ENCODE measurements around the gene ARHGEF38.

ARHGEF38 gene

GRCh38 chr4:105619188-105619931, 66.9 kb downstream of the ARHGEF38 start:
- no peak for TF ChIP-seq REST (IDR thresholded peaks at IDR 0.05; ENCODE audit: insufficient read depth in 1 of 2, low read depth in 2 of 2, low read length in 2 of 2)
- TF ChIP-seq POLR2AphosphoS5 (IDR thresholded peaks at IDR 0.05; ENCODE audit: low read depth, low read length) = no peak
- no peak for TF ChIP-seq SIN3A (IDR thresholded peaks at IDR 0.05; ENCODE audit: borderline replicate concordance, insufficient read depth, low read length)
- TF ChIP-seq FOXP2 (optimal IDR thresholded peaks at IDR 0.05; ENCODE audit: borderline replicate concordance, extremely low read depth, extremely low read length, insufficient read depth) = no peak
- TF ChIP-seq TAF1 (IDR thresholded peaks at IDR 0.05; ENCODE audit: borderline replicate concordance, insufficient read depth, low read length) = no peak

- TF ChIP-seq POLR2AphosphoS5 (IDR thresholded peaks at IDR 0.05; ENCODE audit: low read depth, low read length) (no peak), TAF1 (IDR thresholded peaks at IDR 0.05; ENCODE audit: borderline replicate concordance, insufficient read depth, low read length) (no peak), FOXP2 (optimal IDR thresholded peaks at IDR 0.05; ENCODE audit: borderline replicate concordance, extremely low read depth, extremely low read length, insufficient read depth) (no peak), REST (IDR thresholded peaks at IDR 0.05; ENCODE audit: insufficient read depth in 1 of 2, low read depth in 2 of 2, low read length in 2 of 2) (no peak), SIN3A (IDR thresholded peaks at IDR 0.05; ENCODE audit: borderline replicate concordance, insufficient read depth, low read length) (no peak)
Observed at GRCh38 chr4:105620640-105621323, 68.4 kb downstream of the ARHGEF38 start.

GRCh38 chr4:105622269-105622668, 69.8 kb downstream of the ARHGEF38 start:
- TF ChIP-seq TAF1 (IDR thresholded peaks at IDR 0.05; ENCODE audit: borderline replicate concordance, insufficient read depth, low read length) = no peak

- no peak for TF ChIP-seq FOXP2 (optimal IDR thresholded peaks at IDR 0.05; ENCODE audit: borderline replicate concordance, extremely low read depth, extremely low read length, insufficient read depth)
- TF ChIP-seq TAF1 (IDR thresholded peaks at IDR 0.05; ENCODE audit: borderline replicate concordance, insufficient read depth, low read length) = no peak
- no peak for TF ChIP-seq REST (IDR thresholded peaks at IDR 0.05; ENCODE audit: insufficient read depth in 1 of 2, low read depth in 2 of 2, low read length in 2 of 2)
- TF ChIP-seq SIN3A (IDR thresholded peaks at IDR 0.05; ENCODE audit: borderline replicate concordance, insufficient read depth, low read length) = no peak
- no peak for TF ChIP-seq POLR2AphosphoS5 (IDR thresholded peaks at IDR 0.05; ENCODE audit: low read depth, low read length)
Observed at GRCh38 chr4:105623099-105623498, 70.7 kb downstream of the ARHGEF38 start.

GRCh38 chr4:105624530-105624929, 72.1 kb downstream of the ARHGEF38 start:
- TF ChIP-seq POLR2AphosphoS5 (IDR thresholded peaks at IDR 0.05; ENCODE audit: low read depth, low read length) = no peak
- TF ChIP-seq SIN3A (IDR thresholded peaks at IDR 0.05; ENCODE audit: borderline replicate concordance, insufficient read depth, low read length) = no peak
- TF ChIP-seq TAF1 (IDR thresholded peaks at IDR 0.05; ENCODE audit: borderline replicate concordance, insufficient read depth, low read length) = no peak
- no peak for TF ChIP-seq REST (IDR thresholded peaks at IDR 0.05; ENCODE audit: insufficient read depth in 1 of 2, low read depth in 2 of 2, low read length in 2 of 2)
- TF ChIP-seq FOXP2 (optimal IDR thresholded peaks at IDR 0.05; ENCODE audit: borderline replicate concordance, extremely low read depth, extremely low read length, insufficient read depth) = no peak
